Measurements from ENCODE around the gene CADM4.

CADM4 gene

DNA sequence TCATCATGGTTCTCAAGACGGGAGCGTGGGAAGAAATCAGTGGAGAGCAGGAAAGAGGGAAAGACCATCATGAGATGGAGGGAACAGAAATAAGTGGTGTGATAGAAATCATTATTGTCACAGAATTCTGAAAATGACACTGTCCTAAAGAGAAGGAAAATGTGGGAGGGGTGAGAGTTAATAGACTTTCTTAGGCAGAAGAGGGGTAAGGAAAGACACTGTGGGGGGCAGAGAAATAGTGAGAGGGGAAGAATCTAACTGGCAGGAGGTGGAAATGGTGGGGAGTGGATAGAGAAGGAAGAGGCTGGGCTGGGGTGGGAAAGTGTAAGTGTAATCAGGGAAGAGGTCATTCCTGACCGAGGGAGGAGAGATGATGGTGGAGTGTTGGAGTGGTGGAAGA is 60.9 kb downstream of the CADM4 start:
- no peak for DNase-seq

DNA sequence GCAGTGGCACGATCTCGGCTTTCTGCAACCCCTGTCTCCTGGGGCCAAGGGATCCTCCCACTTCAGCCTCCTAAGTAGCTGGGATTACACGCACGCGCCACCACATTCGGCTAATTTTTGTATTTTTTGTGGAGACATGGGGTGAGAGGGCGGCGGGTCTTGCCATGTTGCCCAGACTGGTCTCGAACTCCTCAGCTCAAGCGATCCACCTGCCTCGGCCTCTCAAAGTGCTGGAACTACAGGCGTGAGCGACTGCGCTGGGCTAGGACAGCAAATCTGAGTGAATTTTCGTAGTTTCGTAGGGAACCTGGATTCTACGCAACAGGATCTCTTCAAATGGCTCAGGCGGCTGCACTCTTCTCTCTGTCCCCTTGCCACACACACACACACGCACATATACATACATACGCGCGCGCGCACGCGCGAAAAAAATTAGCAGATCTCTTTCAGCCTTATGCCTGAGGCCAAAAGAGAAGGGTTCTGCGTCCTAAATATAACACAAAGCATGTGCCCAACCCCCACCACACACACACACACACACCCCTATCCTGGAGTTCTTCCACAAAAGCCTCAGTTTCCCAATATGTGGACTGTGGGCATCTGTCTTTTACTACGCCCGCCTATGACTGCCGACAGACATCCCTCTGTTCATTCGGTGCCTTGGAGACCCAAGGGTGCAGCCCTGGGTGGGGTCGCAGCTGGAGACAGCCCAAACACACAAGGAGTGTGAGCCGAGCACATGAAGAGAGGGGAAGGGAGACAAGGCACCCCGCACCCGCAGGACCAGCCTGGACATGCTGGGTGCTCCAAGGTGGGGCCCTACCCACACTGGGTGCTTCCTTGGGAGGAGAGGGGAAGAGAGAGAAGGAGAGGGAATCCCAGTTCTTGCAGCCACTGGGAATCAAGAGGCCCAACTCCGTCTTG is 63.4 kb downstream of the CADM4 start:
- DNase-seq: no peak

- DNase-seq: peak; percentile 99
These were observed 64.3 kb downstream of the CADM4 start, which contains the start of the genes PINLYP and XRCC1 for GRCh38 chr19:43575156-43575950. Gene PINLYP, plus strand, starts transcription at chr19:43575801. Its CDS starts 1,391 bp downstream, at chr19:43577192. Gene XRCC1, minus strand, starts transcription at chr19:43575527. Its CDS starts 69 bp downstream, at chr19:43575458.

DNA sequence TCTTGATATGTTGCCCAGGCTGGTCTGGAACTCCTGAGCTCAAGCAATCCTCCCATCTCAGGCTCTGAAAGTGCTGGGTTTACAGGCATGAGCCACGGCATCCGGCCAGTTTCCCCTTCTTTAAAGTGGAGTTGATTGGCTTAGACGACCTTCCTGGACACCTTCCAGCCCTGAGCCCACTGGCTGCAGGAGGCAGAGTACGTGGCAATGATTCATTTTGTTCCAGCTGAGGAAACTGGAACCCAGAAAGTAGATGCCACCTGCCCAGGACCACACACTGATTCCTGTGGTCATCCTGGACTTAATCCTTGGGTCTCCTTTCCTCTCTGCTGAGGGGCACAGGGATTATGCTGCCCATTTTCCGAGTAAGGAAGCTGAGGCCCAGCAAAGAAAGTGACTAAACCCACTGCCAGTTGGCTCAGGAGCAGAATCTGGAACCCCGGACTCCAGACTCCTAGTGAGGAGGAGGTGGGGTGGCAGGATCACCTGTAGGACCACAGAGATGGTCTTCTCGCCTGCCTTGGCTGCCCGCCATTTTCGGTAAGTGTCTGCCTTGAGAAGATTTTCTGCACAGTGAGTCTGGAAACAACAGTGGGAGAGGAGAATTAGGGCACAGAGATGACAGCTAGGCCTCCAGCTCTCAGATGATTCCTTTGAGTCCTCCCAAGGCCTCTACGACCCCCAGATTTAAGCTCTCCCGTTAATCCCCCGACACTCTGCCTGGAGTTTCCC is 65.1 kb downstream of the CADM4 start:
- DNase-seq: peak; percentile 35

All from NCI-H2029 (cell line).